Thoracic aorta (tissue), 2 donors: ENCODE results near the gene KDM2B. TPM values are rescaled to one million over a fixed set of nuclear protein-coding genes. Genes with fewer than 3 reads are reported as not detected.

Experiments used
- ATAC-seq: fragments of 150-250 bp; one replicate; pipeline ENCODE4 v1.8.0; 2017; ENCODE audit warnings: low read depth; ENCODE audit not compliant: insufficient number of reproducible peaks, low FRiP score
- DNase-seq: peaks from one replicate; pipeline ENCODE4 v3.0.0-alpha.2; 2020; ENCODE audit warnings: low spot score
- H3K27ac ChIP-seq, 2 donors: fragments of 200-600 bp; sonication (generic); 1 replicate in 1 of 2; 2 replicates in 1 of 2; pipeline ENCODE4 v1.5.1; 2016; ENCODE audit warnings: mild to moderate bottlenecking in 2 of 2, moderate library complexity in 2 of 2
- H3K27me3 ChIP-seq: fragments of 200-600 bp; sonication (generic); replicated peaks from 2 replicates; pipeline ENCODE4 v1.6.0; 2016; ENCODE audit warnings: mild to moderate bottlenecking; ENCODE audit not compliant: insufficient read depth
- H3K36me3 ChIP-seq: fragments of 200-600 bp; sonication (generic); one replicate; pipeline ENCODE4 v1.5.1; 2016
- H3K4me1 ChIP-seq, 2 donors: fragments of 200-600 bp; sonication (generic); 1 replicate in 1 of 2; 2 replicates in 1 of 2; pipeline versions ENCODE4 v1.5.1 to v1.6.0; 2016; ENCODE audit warnings: low read depth in 2 of 2, mild to moderate bottlenecking in 1 of 2; ENCODE audit not compliant: control insufficient read depth in 1 of 2
- H3K4me3 ChIP-seq: fragments of 200-600 bp; sonication (generic); 2 replicates; pipeline ENCODE4 v1.5.1; 2016; ENCODE audit warnings: mild to moderate bottlenecking
- H3K9me3 ChIP-seq: fragments of 200-600 bp; sonication (generic); 2 replicates; pipeline ENCODE4 v1.5.1; 2016
- total RNA-seq, 2 donors: library from RNA; depleted of rRNA; stranded (reverse); fragments of >200 nt; gene quantifications; one replicate each; pipeline versions ENCODE4 v1.1.0 to v1.2.3, GENCODE V29; 2016
- TF ChIP-seq, protein P1 (sequence below): fragments of 200-600 bp; sonication (generic); IDR thresholded peaks from one replicate; pipeline ENCODE4 v1.5.1; 2019; ENCODE audit warnings: antibody characterized with exemption

The KDM2B gene
- total RNA-seq, 2 donors from 2014 or later: 15.0 to 22.5 TPM

DNA sequence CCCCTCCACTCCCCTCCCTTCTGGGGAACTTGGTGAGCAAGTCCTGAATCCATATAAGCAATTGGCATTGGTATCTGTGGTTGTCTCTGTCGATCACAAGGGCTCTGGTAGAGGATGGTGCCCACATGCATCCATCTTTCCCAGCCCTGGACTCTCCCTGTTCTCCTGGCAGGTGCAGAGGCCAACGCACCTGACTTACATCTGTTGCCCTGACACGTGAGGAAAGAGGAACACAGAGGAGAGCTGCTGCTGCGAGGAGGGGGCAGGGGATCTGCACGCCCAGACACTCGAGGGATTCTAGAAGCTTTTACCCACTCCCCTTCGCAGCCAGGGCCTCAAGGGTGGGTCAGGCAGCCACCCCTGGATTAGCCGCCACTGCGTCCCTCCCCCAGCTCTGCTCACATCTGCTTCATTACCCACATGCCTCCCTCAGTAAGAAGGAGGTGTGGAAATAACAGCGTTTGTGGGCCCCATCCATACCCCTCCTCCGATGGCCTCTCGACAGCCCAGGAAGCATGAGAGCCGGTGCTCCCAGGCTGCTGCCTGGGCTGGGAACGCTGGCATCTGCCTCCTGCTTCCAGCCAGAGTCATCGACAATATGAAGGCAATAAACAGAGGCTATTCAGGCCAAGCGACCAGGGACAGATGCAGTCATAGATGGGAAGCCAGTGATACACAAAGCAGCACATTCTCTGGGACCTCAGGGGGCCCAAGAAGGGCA, 56.5 kb downstream of the KDM2B start:
- Histone ChIP-seq H3K36me3 (peaks cover 9% of the 10 kb centered on the region), H3K4me3 (no peak overlapping the region), H3K27me3 (no peaks in the 10 kb centered on the region), H3K9me3 (no peaks in the 10 kb centered on the region), H3K4me1 (no peaks in the 10 kb centered on the region), H3K27ac (no peak overlapping the region)
- ATAC-seq (no peak), DNase-seq (no peak)
- TF ChIP-seq, protein P1, sequence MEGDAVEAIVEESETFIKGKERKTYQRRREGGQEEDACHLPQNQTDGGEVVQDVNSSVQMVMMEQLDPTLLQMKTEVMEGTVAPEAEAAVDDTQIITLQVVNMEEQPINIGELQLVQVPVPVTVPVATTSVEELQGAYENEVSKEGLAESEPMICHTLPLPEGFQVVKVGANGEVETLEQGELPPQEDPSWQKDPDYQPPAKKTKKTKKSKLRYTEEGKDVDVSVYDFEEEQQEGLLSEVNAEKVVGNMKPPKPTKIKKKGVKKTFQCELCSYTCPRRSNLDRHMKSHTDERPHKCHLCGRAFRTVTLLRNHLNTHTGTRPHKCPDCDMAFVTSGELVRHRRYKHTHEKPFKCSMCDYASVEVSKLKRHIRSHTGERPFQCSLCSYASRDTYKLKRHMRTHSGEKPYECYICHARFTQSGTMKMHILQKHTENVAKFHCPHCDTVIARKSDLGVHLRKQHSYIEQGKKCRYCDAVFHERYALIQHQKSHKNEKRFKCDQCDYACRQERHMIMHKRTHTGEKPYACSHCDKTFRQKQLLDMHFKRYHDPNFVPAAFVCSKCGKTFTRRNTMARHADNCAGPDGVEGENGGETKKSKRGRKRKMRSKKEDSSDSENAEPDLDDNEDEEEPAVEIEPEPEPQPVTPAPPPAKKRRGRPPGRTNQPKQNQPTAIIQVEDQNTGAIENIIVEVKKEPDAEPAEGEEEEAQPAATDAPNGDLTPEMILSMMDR: no peak

DNA sequence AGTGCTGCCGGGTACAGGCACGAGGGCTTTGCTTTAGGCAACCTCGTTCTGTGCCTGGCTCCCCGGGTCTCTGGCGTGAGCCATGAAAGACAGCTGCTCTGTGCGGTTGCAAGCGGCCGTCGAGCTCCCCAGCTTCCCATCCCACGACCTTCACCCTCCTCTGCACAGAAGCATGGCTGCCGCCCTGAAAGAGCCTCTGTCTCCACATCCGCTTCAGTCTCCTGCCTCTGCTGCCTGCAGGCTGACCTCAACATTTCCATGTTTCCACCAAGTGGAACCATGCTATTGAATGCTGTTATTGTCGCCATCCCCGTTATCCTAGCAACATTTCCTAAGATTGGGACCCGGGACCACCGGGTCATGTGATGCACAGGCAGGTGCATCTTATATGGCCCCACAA, 57.1 kb downstream of the KDM2B start:
- H3K27me3 ChIP-seq: no peaks in the 10 kb centered on the region
- H3K36me3 ChIP-seq: peaks cover 9% of the 10 kb centered on the region
- DNase-seq: no peak
- TF ChIP-seq, protein P1: no peak
- H3K9me3 ChIP-seq: no peaks in the 10 kb centered on the region
- no peak for ATAC-seq
- H3K27ac ChIP-seq: no peak overlapping the region
- no peak overlapping the region for H3K4me3 ChIP-seq
- no peaks in the 10 kb centered on the region for H3K4me1 ChIP-seq

DNA sequence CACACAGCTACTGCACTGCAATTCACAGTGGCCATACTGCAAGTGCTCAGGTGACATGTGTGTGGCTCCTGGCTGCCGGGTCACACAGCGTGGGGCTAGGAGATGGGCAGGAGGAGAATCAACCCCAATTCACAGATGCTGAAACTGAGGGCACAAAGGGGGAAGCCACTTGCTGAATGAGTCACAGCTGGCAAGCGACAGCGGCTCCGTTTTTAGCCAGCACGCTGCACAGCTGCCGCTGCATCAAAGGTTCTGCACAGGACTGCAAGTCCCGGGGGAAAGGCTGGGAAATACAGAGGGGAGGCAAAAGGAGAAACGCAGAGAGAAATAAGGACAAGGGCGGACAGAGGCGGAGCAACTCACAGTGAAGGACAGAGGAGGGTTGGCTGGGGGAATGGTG, 57.9 kb downstream of the KDM2B start:
- TF ChIP-seq, protein P1: no peak
- ATAC-seq (no peak), DNase-seq (no peak)
- peaks cover 9% of the 10 kb centered on the region for H3K36me3 ChIP-seq
- H3K27ac ChIP-seq: no peak overlapping the region
- no peak overlapping the region for H3K4me3 ChIP-seq
- no peaks in the 10 kb centered on the region for H3K4me1 ChIP-seq
- H3K9me3 ChIP-seq: no peaks in the 10 kb centered on the region
- H3K27me3 ChIP-seq: no peaks in the 10 kb centered on the region

DNA sequence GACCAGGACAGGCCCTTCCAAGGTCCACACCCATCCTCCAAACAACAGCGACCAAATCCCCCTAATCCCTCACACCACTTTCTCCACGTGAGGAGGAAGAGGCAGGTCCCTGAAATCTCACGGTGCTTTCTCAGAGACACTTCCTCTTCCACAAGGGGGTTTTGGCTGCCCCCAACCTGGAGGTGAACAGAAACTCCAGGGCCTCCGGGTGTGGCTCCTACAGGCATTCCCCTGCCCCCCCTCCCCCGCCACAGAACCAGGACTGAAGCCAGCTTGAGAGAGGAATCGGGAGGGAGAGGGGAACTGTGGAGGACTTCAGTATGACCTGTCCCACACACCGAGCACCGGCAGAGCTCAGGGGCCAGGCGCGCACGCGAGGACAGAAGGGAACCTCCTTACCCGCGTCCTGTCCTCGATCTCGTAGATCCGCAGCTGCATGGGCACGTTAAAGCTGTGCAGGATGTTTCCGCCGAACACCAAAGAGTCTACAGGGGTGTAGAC, 60.2 kb downstream of the KDM2B start:
- DNase-seq: no peak
- no peak overlapping the region for H3K27ac ChIP-seq
- no peaks in the 10 kb centered on the region for H3K27me3 ChIP-seq
- no peaks in the 10 kb centered on the region for H3K4me1 ChIP-seq
- no peak for ATAC-seq
- peaks cover 9% of the 10 kb centered on the region for H3K36me3 ChIP-seq
- H3K9me3 ChIP-seq: no peaks in the 10 kb centered on the region
- TF ChIP-seq, protein P1: no peak
- no peak overlapping the region for H3K4me3 ChIP-seq

DNA sequence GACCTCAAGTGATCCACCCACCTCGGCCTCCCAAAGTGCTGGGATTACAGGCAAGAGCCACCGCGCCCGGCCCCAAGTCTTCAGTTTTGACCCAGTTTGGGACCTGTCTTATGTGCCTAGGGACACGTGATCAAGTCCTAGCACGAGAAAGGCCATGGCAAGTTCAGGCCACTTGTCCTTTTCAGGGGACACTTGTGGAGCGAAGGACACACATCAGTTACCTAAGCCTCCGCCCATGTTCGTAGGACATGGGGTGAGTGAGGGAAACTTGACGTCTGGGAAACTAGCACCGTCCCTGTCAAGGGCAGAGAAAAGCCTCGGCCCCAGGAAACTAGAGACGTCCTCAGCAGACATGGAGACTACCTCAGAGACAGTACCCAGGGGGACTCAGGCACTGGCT, 60.7 kb downstream of the KDM2B start:
- no peaks in the 10 kb centered on the region for H3K9me3 ChIP-seq
- peaks cover 9% of the 10 kb centered on the region for H3K36me3 ChIP-seq
- DNase-seq: no peak
- no peak for ATAC-seq
- H3K27ac ChIP-seq: no peak overlapping the region
- H3K27me3 ChIP-seq: no peaks in the 10 kb centered on the region
- no peaks in the 10 kb centered on the region for H3K4me1 ChIP-seq
- TF ChIP-seq, protein P1: no peak
- H3K4me3 ChIP-seq: no peak overlapping the region
